SK-N-SH (cell line): ENCODE measurements around the gene PLD4.

Source experiments
- NRF1 ChIP-seq: IDR thresholded peaks from 2 replicates; pipeline ENCODE4 v1.6.1; 2012; ENCODE audit warnings: low read depth, mild to moderate bottlenecking, low read length
- POLR2AphosphoS5 ChIP-seq: IDR thresholded peaks from 2 replicates; pipeline ENCODE4 v1.6.1; 2012; ENCODE audit warnings: low read depth, low read length
- RAD21 ChIP-seq: IDR thresholded peaks from 2 replicates; pipeline ENCODE4 v1.6.1; 2012; ENCODE audit warnings: mild to moderate bottlenecking, low read length

- TF ChIP-seq POLR2AphosphoS5 (no peak), RAD21 (no peak), NRF1 (no peak)
These were observed 58.0 kb downstream of the PLD4 start for GRCh38 chr14:104982548-104983230.
